ENCODE measurements around the gene GPR87. TPM values are rescaled to one million over a fixed set of nuclear protein-coding genes. Genes with fewer than 3 reads are reported as not detected.

Gene GPR87
- total RNA-seq, 1 experiment from 2014 or later = 3.8 TPM

DNA sequence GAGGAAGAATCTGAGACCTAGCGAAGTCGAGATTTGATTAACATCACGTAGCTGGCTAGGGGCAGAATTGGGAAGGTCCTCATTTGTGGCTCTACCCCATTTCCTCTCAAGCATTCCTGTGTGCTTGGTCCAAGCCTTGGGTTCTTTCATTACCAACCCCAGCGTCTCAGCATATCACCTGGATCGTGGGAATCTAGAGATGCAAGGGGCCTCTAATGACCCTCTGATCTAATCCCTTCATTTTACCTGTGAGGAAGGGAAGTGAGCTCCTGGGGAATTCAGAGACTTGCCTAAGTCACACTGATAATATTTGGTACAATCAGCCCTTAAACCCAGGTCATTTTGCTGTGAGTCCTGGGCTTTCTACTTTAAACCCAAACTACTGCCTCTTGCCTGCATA, 2.0 kb downstream of the GPR87 start (continued):
- TF ChIP-seq ZNF274 (IDR thresholded peaks at IDR 0.05; ENCODE audit: low read depth, low read length) = no peak

DNA sequence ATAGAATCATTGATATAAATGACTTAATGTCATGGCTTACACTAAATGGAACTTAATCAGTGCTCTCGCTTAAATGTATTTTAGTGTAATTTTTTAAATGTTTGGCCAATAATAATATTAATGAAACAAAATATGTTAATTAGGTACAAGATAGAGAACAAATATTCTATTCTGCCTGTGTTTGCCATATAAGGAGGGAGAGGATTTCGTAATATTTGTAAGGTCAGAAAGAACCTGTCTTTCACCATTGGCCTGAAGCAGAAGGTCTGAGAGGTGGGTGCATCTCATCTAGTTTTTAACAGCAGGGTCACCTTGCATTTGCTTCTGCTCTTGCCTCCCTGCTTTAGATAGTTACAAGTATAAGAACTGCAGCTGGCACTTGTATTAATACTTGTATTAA, 2.5 kb downstream of the GPR87 start:
- peaks cover 42 to 50% of the 10 kb centered on the region in 2 experiments for H3K4me1 ChIP-seq (ENCODE audit: control insufficient read depth in 1 of 2, insufficient read depth in 2 of 2, low read length in 2 of 2)
- ATAC-seq (no peak), DNase-seq (ENCODE audit: low read depth, low spot score) (no peak)
- H2AFZ ChIP-seq (ENCODE audit: low read depth, low read length, poor library complexity, severe bottlenecking) = no peak overlapping the region
- RAD21 ChIA-PET (ENCODE audit: low non-redundant PET in 1 of 2, low total read pairs in 2 of 2, uncharacterized antibody in 2 of 2, unreplicated experiment in 2 of 2) = no interaction called here
- H3K4me3 ChIP-seq (replicated peaks in 1 of 2; ENCODE audit: low read depth in 1 of 2, low read length in 2 of 2) = no peak overlapping the region
- TF ChIP-seq, protein P1, sequence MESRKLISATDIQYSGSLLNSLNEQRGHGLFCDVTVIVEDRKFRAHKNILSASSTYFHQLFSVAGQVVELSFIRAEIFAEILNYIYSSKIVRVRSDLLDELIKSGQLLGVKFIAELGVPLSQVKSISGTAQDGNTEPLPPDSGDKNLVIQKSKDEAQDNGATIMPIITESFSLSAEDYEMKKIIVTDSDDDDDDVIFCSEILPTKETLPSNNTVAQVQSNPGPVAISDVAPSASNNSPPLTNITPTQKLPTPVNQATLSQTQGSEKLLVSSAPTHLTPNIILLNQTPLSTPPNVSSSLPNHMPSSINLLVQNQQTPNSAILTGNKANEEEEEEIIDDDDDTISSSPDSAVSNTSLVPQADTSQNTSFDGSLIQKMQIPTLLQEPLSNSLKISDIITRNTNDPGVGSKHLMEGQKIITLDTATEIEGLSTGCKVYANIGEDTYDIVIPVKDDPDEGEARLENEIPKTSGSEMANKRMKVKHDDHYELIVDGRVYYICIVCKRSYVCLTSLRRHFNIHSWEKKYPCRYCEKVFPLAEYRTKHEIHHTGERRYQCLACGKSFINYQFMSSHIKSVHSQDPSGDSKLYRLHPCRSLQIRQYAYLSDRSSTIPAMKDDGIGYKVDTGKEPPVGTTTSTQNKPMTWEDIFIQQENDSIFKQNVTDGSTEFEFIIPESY (IDR thresholded peaks at IDR 0.05; ENCODE audit: extremely low read depth, insufficient replicate concordance, low read length) = no peak
- peak; percentile 69 for TF ChIP-seq SRF (IDR thresholded peaks at IDR 0.05; ENCODE audit: low read depth)
- TF ChIP-seq CEBPB (IDR thresholded peaks at IDR 0.05; ENCODE audit: low read depth) = 0 out of 2 replicates have a peak, but pooled peaks have one; percentile 46
- no peak for TF ChIP-seq FOSL1 (IDR thresholded peaks at IDR 0.05; ENCODE audit: low read depth)
- no peaks in the 10 kb centered on the region for H4K20me1 ChIP-seq (ENCODE audit: insufficient read depth)
- H3K9ac ChIP-seq (ENCODE audit: low read length) = no peak overlapping the region
- H3K27me3 ChIP-seq (ENCODE audit: insufficient read depth, low read length) = no peaks in the 10 kb centered on the region
- CTCF ChIA-PET = interaction anchor here (1.5 kb wide), 1 partner anchor 13 kb away, joined by 4 read pairs; no protein-coding TSS in a partner anchor
- intact Hi-C loops (cut with micrococcal nuclease) = no loop called here
- no peak overlapping the region for H3K4me2 ChIP-seq (ENCODE audit: low read length)
- H3K27ac ChIP-seq (ENCODE audit: low read depth, low read length) = no peak overlapping the region
- no peaks in the 10 kb centered on the region for H3K9me2 ChIP-seq (ENCODE audit: insufficient read depth)
- BruUV-seq (replicated peaks) = no TSS peak
- H3K79me2 ChIP-seq (ENCODE audit: insufficient read depth, low read length) = no peaks in the 10 kb centered on the region
- POLR2A ChIA-PET = interaction anchor here (1.0 kb wide), 1 partner anchor 9 kb away, joined by 4 read pairs; no protein-coding TSS in a partner anchor
- H3K9me3 ChIP-seq (ENCODE audit: control insufficient read depth in 1 of 2, insufficient read depth in 1 of 2, low read depth in 1 of 2, low read length in 2 of 2) = no peaks in the 10 kb centered on the region
- no peaks in the 10 kb centered on the region for H3K36me3 ChIP-seq (ENCODE audit: control insufficient read depth in 1 of 2, insufficient read depth in 2 of 2, low read length in 2 of 2)

DNA sequence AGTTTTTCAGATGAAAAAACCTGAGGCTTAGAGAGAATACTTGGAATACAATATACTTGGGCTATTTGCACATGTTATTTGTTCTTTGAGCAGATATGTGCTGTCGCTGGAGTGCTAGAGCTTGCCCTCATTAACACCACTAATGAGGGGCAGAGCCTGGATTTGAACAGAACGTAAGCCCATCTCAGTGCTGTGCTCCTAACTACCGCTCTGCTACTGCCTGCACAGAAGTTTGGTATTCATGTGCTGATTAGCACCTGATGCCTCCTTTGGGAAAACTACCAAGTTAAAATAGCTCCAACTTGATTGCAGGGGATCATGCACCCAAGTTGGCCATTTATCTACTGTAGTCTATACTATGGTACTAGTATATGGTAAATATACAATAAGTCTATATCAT, 3.6 kb downstream of the GPR87 start:
- Histone ChIP-seq H3K4me2 (ENCODE audit: low read length) (no peak overlapping the region), H3K27ac (ENCODE audit: low read depth, low read length) (no peak overlapping the region), H3K9me2 (ENCODE audit: insufficient read depth) (no peaks in the 10 kb centered on the region), H3K79me2 (ENCODE audit: insufficient read depth, low read length) (no peaks in the 10 kb centered on the region), H3K9ac (ENCODE audit: low read length) (no peak overlapping the region), H3K4me1 (ENCODE audit: control insufficient read depth in 1 of 2, insufficient read depth in 2 of 2, low read length in 2 of 2) (peaks cover 30 to 48% of the 10 kb centered on the region in 2 experiments), H3K36me3 (ENCODE audit: control insufficient read depth in 1 of 2, insufficient read depth in 2 of 2, low read length in 2 of 2) (no peaks in the 10 kb centered on the region), H4K20me1 (ENCODE audit: insufficient read depth) (no peaks in the 10 kb centered on the region), H3K27me3 (ENCODE audit: insufficient read depth, low read length) (no peaks in the 10 kb centered on the region), H2AFZ (ENCODE audit: low read depth, low read length, poor library complexity, severe bottlenecking) (no peak overlapping the region), H3K4me3 (replicated peaks in 1 of 2; ENCODE audit: low read depth in 1 of 2, low read length in 2 of 2) (no peak overlapping the region), H3K9me3 (ENCODE audit: control insufficient read depth in 1 of 2, insufficient read depth in 1 of 2, low read depth in 1 of 2, low read length in 2 of 2) (no peaks in the 10 kb centered on the region)
- ChIA-PET CTCF (interaction anchor here (0.5 to 0.6 kb wide), 2 partner anchors 15 to 26 kb away, joined by 3 read pairs; no protein-coding TSS in a partner anchor), RAD21 (ENCODE audit: low non-redundant PET in 1 of 2, low total read pairs in 2 of 2, uncharacterized antibody in 2 of 2, unreplicated experiment in 2 of 2) (no interaction called here), POLR2A (no interaction called here)
- TF ChIP-seq EZH2 (IDR thresholded peaks at IDR 0.05) (no peak), SP1 (IDR thresholded peaks at IDR 0.05; ENCODE audit: low read depth) (no peak), FOSL1 (IDR thresholded peaks at IDR 0.05; ENCODE audit: low read depth) (no peak), CEBPB (IDR thresholded peaks at IDR 0.05; ENCODE audit: low read depth) (no peak)
- no TSS peak for BruUV-seq (replicated peaks)
- DNase-seq (ENCODE audit: low read depth, low spot score) = no peak
- intact Hi-C loops (cut with micrococcal nuclease) = no loop called here
- no peak for ATAC-seq
